Liver (tissue), 9 donors: ENCODE results near the gene CRELD2. TPM values are rescaled to one million over a fixed set of nuclear protein-coding genes. Genes with fewer than 3 reads are reported as not detected.

Experiments used
- DNase-seq: peaks from one replicate; pipeline ENCODE4 v3.0.0-alpha.2; 2017; ENCODE audit warnings: low spot score
- H3K27ac ChIP-seq, 2 donors: one replicate each; pipeline ENCODE4 v1.7.0; 2013; ENCODE audit warnings: inconsistent platforms in 2 of 2, low read length in 2 of 2, control low read depth in 1 of 2, low read depth in 1 of 2, mild to moderate bottlenecking in 1 of 2
- H3K27me3 ChIP-seq, 4 donors: one replicate each; pipeline versions ENCODE4 v1.6.1 to v1.7.0; 2013; ENCODE audit warnings: low read length in 3 of 4, inconsistent platforms in 1 of 4, mild to moderate bottlenecking in 1 of 4, moderate library complexity in 1 of 4; ENCODE audit not compliant: control insufficient read depth in 4 of 4, insufficient read depth in 4 of 4
- H3K36me3 ChIP-seq, 4 donors: one replicate each; pipeline versions ENCODE4 v1.6.1 to v1.7.0; 2013; ENCODE audit warnings: low read length in 3 of 4, mild to moderate bottlenecking in 3 of 4, low read depth in 1 of 4, moderate library complexity in 1 of 4; ENCODE audit not compliant: control insufficient read depth in 4 of 4, insufficient read depth in 3 of 4
- H3K4me1 ChIP-seq, 4 donors: one replicate each; pipeline versions ENCODE4 v1.6.1 to v1.7.0; 2013; ENCODE audit warnings: low read length in 3 of 4, mild to moderate bottlenecking in 3 of 4, moderate library complexity in 1 of 4; ENCODE audit not compliant: control insufficient read depth in 4 of 4, insufficient read depth in 4 of 4
- H3K4me3 ChIP-seq, 3 donors: one replicate each; pipeline versions ENCODE4 v1.6.1 to v1.7.0; 2013; ENCODE audit warnings: low read length in 3 of 3, control low read depth in 1 of 3, low read depth in 1 of 3, mild to moderate bottlenecking in 1 of 3
- H3K9ac ChIP-seq, 2 donors: one replicate each; pipeline ENCODE4 v1.7.0; 2013; ENCODE audit warnings: low read length in 2 of 2, mild to moderate bottlenecking in 2 of 2, moderate library complexity in 2 of 2, control low read depth in 1 of 2, low read depth in 1 of 2
- H3K9me3 ChIP-seq, 4 donors: one replicate each; pipeline versions ENCODE4 v1.6.1 to v1.7.0; 2013; ENCODE audit warnings: low read length in 3 of 4; ENCODE audit not compliant: control insufficient read depth in 4 of 4
- ATF3 ChIP-seq: IDR thresholded peaks from 2 replicates; pipeline ENCODE4 v1.6.1; 2016; ENCODE audit warnings: antibody characterized with exemption
- CTCF ChIP-seq: fragments of 150-350 bp; IDR thresholded peaks from 2 replicates; pipeline ENCODE4 v1.5.1; 2017; ENCODE audit warnings: improper control_type of control experiment, low read depth, low read length; ENCODE audit not compliant: missing input control
- EGR1 ChIP-seq, 2 donors: IDR thresholded peaks; 2 replicates each; pipeline ENCODE4 v1.6.1; 2016 to 2018; ENCODE audit warnings: antibody characterized with exemption in 2 of 2, low read depth in 2 of 2
- FOXA1 ChIP-seq: IDR thresholded peaks from 2 replicates; pipeline ENCODE4 v1.6.1; 2016; ENCODE audit warnings: antibody characterized with exemption
- GABPA ChIP-seq, 2 donors: IDR thresholded peaks in 1 of 2; conservative IDR thresholded peaks in 1 of 2; 2 replicates each; pipeline ENCODE4 v1.6.1; 2016; ENCODE audit warnings: antibody characterized with exemption in 2 of 2, mild to moderate bottlenecking in 1 of 2, moderate library complexity in 1 of 2
- HNF4A ChIP-seq, 2 donors: conservative IDR thresholded peaks; 2 replicates each; pipeline ENCODE4 v1.6.1; 2016; ENCODE audit warnings: antibody characterized with exemption in 2 of 2, mild to moderate bottlenecking in 2 of 2
- HNF4G ChIP-seq: IDR thresholded peaks from 2 replicates; pipeline ENCODE4 v1.6.1; 2016; ENCODE audit warnings: antibody characterized with exemption
- JUND ChIP-seq, 2 donors: IDR thresholded peaks; 2 replicates each; pipeline ENCODE4 v1.6.1; 2016; ENCODE audit warnings: antibody characterized with exemption in 2 of 2
- MAX ChIP-seq: IDR thresholded peaks from 2 replicates; pipeline ENCODE4 v1.6.1; 2016; ENCODE audit warnings: antibody characterized with exemption
- NR2F2 ChIP-seq: IDR thresholded peaks from 2 replicates; pipeline ENCODE4 v1.6.1; 2016; ENCODE audit warnings: antibody characterized with exemption
- RAD21 ChIP-seq, 2 donors: IDR thresholded peaks; 2 replicates each; pipeline ENCODE4 v1.6.1; 2016; ENCODE audit warnings: antibody characterized with exemption in 2 of 2, mild to moderate bottlenecking in 2 of 2
- REST ChIP-seq: IDR thresholded peaks from 2 replicates; pipeline ENCODE4 v1.6.1; 2016; ENCODE audit warnings: antibody characterized with exemption, mild to moderate bottlenecking
- RXRA ChIP-seq, 2 donors: IDR thresholded peaks; 2 replicates each; pipeline ENCODE4 v1.6.1; 2017 to 2018; ENCODE audit warnings: antibody characterized with exemption in 2 of 2, mild to moderate bottlenecking in 1 of 2
- SP1 ChIP-seq: IDR thresholded peaks from 2 replicates; pipeline ENCODE4 v1.6.1; 2018; ENCODE audit warnings: antibody characterized with exemption, mild to moderate bottlenecking
- TAF1 ChIP-seq: conservative IDR thresholded peaks from 2 replicates; pipeline ENCODE4 v1.6.1; 2016; ENCODE audit warnings: antibody characterized with exemption, mild to moderate bottlenecking
- YY1 ChIP-seq: IDR thresholded peaks from 2 replicates; pipeline ENCODE4 v1.6.1; 2016; ENCODE audit warnings: antibody characterized with exemption, mild to moderate bottlenecking
- ZBTB33 ChIP-seq: IDR thresholded peaks from 2 replicates; pipeline ENCODE4 v1.6.1; 2016; ENCODE audit warnings: antibody characterized with exemption
- WGBS: extraction: QIAGEN DNeasy Blood & Tissue Kit; methylation state at CpG from one replicate; pipeline ENCODE4 v1.1.7; 2013; 5-methylcytosine and 5-hydroxymethylcytosine counted together
- polyA plus RNA-seq, 2 donors: library from polyadenylated mRNA; stranded (reverse) in 1 of 2; unstranded in 1 of 2; fragments of 200-250 nt in 1 of 2; fragments of >200 nt in 1 of 2; fragmentation: Nextera tagmentation in 1 of 2; extraction: Ambion mirVana in 1 of 2; gene quantifications; one replicate each; pipeline versions ENCODE4 v1.2.1 to v1.2.3, GENCODE V29; 2013 to 2015
- total RNA-seq, 2 donors: library from RNA; depleted of rRNA; stranded (reverse); fragments of >200 nt; gene quantifications; one replicate each; pipeline ENCODE4 v1.2.3, GENCODE V29; 2014
- donor health status: healthy.
- donor health status: healthy.
- donor health status: healthy.
- donor health status: healthy.
- donor health status: healthy.

Gene CRELD2
- total and polyA plus RNA-seq, 4 donors = 17.2 to 98.1 (median 57.1) TPM

GRCh38 chr22:49913026-49913425 lies 5.4 kb upstream of the CRELD2 start:
- Histone ChIP-seq H3K27ac (no peak overlapping the region), H3K36me3 (peaks cover 6 to 30% (median 9%) of the 10 kb centered on the region in 4 donors), H3K9me3 (no peaks in the 10 kb centered on the region), H3K4me1 (peaks cover 0 to 9% (median 3%) of the 10 kb centered on the region in 4 donors), H3K9ac (no peak overlapping the region), H3K27me3 (no peaks in the 10 kb centered on the region), H3K4me3 (no peak overlapping the region)
- TF ChIP-seq SP1 (no peak), HNF4G (no peak), JUND (IDR thresholded peaks at IDR 0.05) (no peak), RXRA (IDR thresholded peaks at IDR 0.05) (no peak), HNF4A (conservative IDR thresholded peaks at IDR 0.05) (no peak), CTCF (no peak), ATF3 (no peak), MAX (no peak), FOXA1 (no peak), RAD21 (IDR thresholded peaks at IDR 0.05) (no peak), REST (no peak), ZBTB33 (no peak), GABPA (IDR thresholded peaks at IDR 0.05 in 1 of 2, conservative IDR thresholded peaks at IDR 0.05 in 1 of 2) (no peak), EGR1 (IDR thresholded peaks at IDR 0.05; ENCODE audit: low read depth in 2 of 2) (no peak), YY1 (no peak)
- WGBS = 84% methylated on average over 14 of the region's 14 CpGs
- no peak for DNase-seq

GRCh38 chr22:49913446-49913845 lies 5.0 kb upstream of the CRELD2 start:
- DNase-seq = no peak
- H3K4me1 ChIP-seq = peaks cover 0 to 9% (median 3%) of the 10 kb centered on the region in 4 donors
- H3K36me3 ChIP-seq = peaks cover 6 to 30% (median 9%) of the 10 kb centered on the region in 4 donors
- 97% methylated on average over 14 of the region's 14 CpGs for WGBS
- no peak overlapping the region for H3K4me3 ChIP-seq
- no peak overlapping the region for H3K27ac ChIP-seq
- no peaks in the 10 kb centered on the region for H3K9me3 ChIP-seq
- no peak overlapping the region for H3K9ac ChIP-seq
- no peaks in the 10 kb centered on the region for H3K27me3 ChIP-seq
- TF ChIP-seq NR2F2 = no peak
- no peak for TF ChIP-seq HNF4A (conservative IDR thresholded peaks at IDR 0.05)
- TF ChIP-seq MAX = no peak
- TF ChIP-seq ATF3 = no peak
- no peak for TF ChIP-seq RXRA (IDR thresholded peaks at IDR 0.05)
- no peak for TF ChIP-seq HNF4G
- no peak for TF ChIP-seq YY1
- TF ChIP-seq JUND (IDR thresholded peaks at IDR 0.05) = no peak
- TF ChIP-seq TAF1 = no peak
- TF ChIP-seq GABPA (IDR thresholded peaks at IDR 0.05 in 1 of 2, conservative IDR thresholded peaks at IDR 0.05 in 1 of 2) = no peak
- TF ChIP-seq CTCF = no peak
- no peak for TF ChIP-seq ZBTB33
